NCI-H460 (cell line): ENCODE measurements around the gene VPS13D. TPM values are rescaled to one million over a fixed set of nuclear protein-coding genes. Genes with fewer than 3 reads are reported as not detected.

Source experiments
- DNase-seq: peaks from one replicate; pipeline ENCODE4 v3.0.0-alpha.2; 2016; ENCODE audit warnings: low read depth; ENCODE audit errors: extremely low read depth
- total RNA-seq: library from RNA; depleted of rRNA; stranded (reverse); fragments of >200 nt; shearing (Covaris generic); gene quantifications from 2 replicates; pipeline ENCODE4 v1.2.3, GENCODE V29; 2014

Gene VPS13D
- total RNA-seq, 1 experiment from 2014 or later = 13.7 TPM

- no peak for DNase-seq
Measured at GRCh38 chr1:12229386-12229834, 420 bp upstream of the VPS13D start.

DNA sequence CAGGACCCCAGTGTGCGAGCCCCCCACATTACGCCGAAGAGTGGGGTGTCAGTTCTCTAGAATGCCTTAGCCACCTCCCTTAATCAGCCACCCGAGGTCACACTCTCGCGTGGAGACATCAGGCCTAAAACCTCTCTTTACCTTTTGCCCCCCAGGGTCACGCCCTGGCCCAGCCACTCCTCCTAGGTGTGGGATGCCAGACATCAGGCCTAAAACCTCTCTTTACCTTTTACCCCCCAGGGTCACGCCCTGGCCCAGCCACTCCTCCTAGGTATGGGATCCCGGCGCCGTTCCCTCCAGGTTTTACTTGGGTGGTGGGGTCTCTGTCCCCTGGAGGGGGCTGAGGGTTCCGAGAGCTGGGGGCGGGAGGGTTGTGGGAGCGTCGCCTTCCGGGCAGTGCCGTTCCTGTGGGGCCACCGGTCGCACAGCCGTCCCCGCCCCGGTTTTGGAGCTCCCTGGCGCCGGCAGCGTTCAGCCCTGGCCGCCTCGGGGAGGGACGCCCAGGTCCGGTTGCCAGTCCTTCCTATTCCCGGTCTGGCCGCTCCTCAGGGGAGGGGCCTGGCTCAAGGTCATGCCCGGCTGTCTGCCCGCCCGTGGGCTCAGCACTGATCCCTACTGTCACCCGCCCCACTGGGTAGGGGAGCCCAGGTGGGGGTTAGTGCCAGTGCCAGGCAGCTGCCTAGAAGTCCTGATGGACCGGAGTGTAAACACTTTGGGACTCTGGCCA, 882 bp downstream of the VPS13D start:
- DNase-seq = peak; percentile 9

- DNase-seq = no peak
Measured at GRCh38 chr1:12231276-12231595, 1.4 kb downstream of the VPS13D start.

GRCh38 chr1:12232221-12232620, 2.4 kb downstream of the VPS13D start:
- DNase-seq = no peak

- DNase-seq = no peak
Measured at GRCh38 chr1:12244078-12244477, 14.2 kb downstream of the VPS13D start.

GRCh38 chr1:12244585-12244984, 14.8 kb downstream of the VPS13D start:
- no peak for DNase-seq

GRCh38 chr1:12245116-12245515, 15.3 kb downstream of the VPS13D start:
- DNase-seq = no peak

DNA sequence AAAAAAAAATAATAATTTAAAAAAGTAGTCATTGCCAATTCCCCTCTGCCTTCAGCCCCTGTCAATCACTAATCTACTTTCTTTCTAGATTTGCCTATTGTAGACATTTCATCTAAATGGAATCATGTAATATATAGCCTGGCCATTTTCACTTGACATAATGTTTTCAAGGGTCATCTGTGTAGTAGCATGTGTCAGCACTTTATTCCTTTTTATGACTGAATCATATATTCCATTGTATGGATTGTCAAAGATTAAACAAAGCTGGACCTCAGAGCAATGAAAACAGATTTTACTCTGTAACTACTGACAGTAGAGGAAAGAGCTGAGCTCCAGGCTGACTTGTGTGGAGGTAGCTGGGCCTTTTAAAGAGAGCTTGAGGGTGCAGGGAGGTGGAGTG, 15.9 kb downstream of the VPS13D start:
- no peak for DNase-seq

DNA sequence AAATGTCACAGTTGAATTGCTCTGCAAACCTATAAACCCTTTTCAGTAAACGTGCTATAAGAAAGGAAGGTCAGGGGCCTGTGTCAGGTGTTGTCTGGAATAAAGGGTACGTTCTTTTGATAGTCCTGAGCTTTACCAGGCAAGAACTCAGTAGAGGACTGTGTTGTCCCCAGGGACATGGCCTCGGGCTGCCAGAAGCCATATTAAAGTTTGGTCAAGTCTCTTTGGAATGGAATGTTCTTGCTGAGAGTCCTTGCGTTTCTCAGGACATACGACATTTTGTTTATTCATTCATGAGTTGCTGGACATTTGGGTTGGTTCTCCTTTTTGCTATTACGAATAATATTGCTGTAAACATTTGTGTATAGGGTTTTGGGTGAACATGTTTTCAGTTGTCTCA, 16.8 kb downstream of the VPS13D start:
- DNase-seq = no peak

DNA sequence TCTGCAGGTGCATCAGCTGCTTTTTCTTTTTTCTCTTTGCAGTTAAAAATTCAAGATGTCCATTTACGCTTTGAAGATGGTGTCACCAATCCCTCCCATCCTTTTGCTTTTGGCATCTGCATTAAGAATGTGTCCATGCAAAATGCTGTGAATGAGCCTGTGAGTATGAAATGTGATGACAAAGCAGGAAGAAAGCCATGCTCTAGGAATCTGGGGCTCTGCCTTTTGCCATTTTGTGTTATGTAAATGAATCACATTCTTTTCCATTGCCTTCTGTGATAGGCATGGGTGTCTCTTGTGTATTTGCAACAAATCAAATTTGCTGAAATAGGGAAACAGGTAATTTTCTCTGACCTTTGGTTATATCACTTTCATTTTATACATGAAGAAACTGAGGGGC, 19.4 kb downstream of the VPS13D start:
- DNase-seq = no peak

DNA sequence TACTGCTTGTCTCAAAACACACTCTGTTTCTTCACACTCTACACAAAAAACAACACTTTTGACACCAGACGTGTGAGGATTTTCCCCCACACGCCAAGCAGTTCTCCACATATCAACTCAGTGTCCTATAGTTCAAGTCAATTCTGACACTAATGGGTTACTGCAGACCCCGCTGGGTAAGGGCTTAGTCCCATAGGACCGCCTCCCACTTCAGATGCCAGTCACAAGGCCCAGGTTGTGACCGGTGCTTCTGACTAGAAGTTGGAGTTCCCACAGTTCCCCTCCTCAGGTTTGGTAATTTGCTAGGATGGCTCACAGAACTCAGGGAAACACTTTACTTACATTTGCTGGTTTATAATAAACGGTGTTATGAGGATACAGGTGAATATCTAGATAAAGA, 19.9 kb downstream of the VPS13D start:
- no peak for DNase-seq

DNA sequence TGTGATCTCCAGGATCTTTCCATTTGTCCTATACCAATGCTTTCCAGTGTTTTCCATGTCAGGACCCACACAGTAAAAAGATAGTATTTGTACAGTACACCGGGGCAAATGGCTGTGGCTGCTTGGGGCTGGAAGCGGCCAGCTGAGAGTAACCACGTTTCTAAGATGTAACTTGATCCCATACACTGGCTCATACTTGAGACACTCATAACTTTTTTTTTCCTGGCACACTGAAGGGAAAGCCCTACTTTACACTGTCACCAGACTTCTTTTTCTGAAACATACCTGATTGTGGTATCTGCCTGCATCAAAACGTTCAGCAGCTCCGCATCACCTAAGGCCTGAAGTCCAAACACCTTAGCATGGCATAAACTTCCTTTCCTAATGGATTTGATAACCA, 21.6 kb downstream of the VPS13D start:
- no peak for DNase-seq

GRCh38 chr1:12255913-12256312, 26.1 kb downstream of the VPS13D start:
- DNase-seq = no peak

DNA sequence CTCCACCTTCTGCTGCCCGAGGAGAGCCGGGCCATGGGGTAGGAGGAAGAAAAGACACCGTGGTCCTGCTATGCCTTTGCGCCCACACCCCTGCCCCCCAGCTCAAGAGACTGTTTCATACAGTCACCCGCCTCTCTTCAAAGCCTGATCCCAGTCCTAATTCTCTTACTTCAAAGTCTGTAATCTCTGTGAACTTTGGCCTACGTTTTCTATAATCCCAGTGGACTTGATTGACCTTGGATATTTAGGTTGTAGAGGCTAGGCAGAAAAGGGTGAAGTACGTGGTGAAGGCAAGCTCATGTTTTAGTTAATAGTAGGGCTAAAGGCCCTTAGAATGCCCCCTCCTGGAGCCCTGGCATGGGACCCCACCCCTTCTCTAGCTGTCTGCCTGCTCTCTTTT, 28.4 kb downstream of the VPS13D start:
- DNase-seq = no peak

DNA sequence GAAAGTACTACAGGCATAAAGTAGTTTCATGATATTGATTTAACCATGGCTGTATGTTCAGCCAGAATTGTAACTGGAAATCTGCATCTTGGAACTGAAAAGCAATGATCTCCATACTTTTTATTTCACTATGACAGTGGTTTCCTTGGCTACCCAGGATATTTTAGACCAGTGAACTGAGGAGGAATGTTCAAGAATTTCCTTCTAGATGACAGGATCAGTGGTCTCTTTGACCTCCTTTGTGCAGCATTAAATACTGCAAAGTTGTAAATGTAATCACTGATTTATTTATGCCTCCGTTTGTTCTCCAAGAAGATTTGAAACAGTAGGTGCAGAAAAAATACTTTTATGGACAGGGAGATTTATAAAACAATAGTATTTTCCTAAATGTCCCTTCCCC, 39.5 kb downstream of the VPS13D start:
- DNase-seq = no peak

DNA sequence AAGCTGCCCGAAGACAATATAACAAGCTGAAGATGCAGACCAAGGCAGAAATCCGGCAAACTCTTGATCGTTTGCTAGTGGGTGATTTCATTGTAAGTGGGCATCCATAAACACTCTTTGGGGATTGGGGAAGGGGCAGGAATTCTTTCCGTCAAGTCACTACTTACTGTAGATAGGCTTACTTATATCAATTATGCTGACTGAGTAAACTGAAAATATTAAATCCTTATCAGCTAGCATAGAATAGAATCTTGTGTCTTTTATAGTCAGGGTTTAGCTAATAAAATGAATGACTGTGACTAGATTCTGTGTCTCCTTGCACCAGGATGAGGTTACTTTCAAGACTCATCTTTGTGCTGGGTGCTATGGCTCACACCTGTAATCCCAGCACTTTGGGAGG, 41.2 kb downstream of the VPS13D start:
- no peak for DNase-seq

GRCh38 chr1:12272770-12273169, 42.9 kb downstream of the VPS13D start:
- DNase-seq = no peak

DNA sequence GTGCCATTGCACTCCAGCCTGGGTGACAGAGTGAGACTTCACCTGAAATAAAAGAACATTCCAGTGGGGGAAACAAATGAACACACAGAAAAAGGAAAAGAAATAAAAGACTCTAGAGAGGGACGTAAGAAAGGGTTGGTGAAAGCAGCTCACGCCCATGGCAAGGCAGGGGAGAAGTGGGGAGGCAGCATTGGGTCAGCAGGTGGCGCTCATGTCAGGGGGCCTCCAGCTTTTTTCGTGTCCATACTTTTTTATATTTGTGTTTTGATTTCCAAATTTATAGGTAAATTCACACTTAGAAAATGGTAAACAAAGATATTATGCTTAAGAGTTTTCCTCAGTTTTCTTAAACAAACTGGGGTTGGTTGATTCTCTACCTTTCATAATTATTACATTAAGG, 45.5 kb downstream of the VPS13D start:
- DNase-seq = peak; percentile 4

DNA sequence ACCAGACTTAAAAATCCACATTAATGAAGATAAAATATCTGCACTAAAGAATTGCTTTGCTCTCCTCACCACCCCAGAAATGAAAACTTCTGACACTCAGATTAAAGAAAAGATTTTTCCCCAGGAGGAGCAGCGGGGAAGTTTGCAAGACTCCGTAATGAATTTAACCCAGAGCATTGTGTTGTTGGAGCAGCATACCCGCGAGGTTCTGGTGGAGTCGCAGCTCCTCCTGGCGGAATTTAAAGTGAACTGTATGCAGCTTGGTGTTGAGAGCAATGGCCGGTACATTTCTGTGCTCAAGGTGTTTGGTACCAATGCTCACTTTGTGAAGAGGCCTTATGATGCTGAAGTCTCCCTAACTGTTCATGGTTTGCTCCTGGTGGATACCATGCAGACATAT, 46.4 kb downstream of the VPS13D start:
- DNase-seq = peak; percentile 41

DNA sequence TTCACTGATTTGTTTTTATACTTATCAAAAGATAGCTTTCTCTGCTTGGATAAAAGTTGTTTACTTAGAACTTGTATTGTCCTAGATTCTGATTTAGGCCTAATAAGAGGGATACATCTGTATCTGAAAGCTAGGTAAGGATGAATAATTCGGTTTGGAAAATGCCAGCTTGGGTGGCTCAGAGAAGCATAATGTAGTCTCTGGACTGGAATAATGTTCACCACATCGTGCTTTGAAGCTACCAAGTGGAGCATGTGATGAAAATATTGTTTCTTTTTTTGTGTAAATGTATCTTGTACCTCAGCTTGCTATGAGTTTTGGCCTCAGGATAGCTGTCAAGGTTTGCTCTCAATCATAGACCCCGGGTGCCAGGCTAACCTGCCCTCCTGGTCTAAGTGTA, 49.2 kb downstream of the VPS13D start:
- DNase-seq = no peak

DNA sequence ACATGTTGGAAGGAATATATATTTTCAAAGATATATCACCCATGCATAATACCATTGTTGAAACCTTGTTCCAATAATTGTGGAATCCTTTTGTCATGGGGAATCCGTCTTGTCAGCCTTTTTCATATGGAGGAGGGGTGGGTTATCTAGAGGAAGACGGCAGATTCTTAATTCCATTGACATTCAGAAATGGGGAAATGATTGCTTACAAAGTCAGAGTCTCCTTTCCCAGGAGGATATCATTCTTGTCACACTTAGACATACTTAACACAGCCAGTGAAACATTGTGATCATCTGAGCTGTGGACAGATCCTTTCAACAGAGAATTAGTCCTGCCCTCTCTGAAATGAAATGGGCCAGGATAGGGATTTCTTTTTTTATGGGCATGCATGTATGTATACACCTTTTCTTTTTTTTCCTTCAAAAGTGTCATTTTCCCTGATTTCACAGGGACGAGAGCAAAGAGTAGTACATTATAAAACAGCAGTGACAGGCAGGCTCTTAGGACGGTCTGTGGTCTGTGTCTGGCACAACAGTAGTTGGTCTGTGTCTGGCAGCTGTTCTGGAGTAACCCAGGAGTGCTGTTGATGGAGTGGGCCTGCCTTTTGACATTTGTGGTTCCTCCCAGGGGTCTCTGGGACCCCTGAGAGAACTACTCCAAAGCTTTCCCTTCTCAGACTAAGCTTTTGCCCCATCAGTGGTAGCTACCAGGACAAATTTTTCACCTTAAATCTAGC, 50.1 kb downstream of the VPS13D start:
- DNase-seq = no peak

GRCh38 chr1:12282142-12282541, 52.3 kb downstream of the VPS13D start:
- no peak for DNase-seq

GRCh38 chr1:12284486-12284885, 54.7 kb downstream of the VPS13D start:
- no peak for DNase-seq
